ENCODE results near the gene PPTC7. TPM values are rescaled to one million over a fixed set of nuclear protein-coding genes. Genes with fewer than 3 reads are reported as not detected.

Gene PPTC7
- total RNA-seq, 4 donors from 2014 or later: 14.8 to 30.5 (median 19.2) TPM

DNA sequence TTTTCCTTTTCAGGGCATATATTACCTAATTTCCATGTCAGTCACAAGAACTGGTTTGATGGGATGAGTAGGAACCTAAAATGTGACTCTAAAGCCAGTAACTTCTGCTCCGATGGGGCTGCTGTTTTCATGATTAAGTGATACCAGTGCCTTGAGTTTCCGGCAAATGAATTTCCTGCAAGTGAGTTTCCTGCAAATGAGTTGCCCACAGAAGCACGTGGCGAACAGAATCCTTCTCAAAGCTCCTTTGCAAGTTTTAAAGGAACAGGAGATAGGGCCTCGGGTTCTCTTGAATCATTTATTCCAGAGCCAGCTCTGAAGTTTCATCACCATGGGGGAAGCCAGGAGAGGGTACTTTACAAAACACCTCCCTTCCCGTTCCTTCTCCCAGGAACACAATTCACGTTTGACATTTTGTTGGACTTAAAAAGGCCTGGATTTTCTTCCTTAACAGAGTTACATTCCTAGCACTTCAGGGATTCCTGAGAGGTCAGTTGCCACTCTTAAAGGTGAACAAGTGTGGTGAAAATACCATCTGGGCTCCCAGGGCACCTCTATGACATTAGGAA, 2.2 kb upstream of the PPTC7 start:
- 12 to 25% methylated on average over 7 of the region's 7 CpGs for WGBS, 2 donors
- H3K27me3 ChIP-seq: no peaks in the 10 kb centered on the region
- peak overlapping the region; percentile 66 to 95 (median 74) for H3K27ac ChIP-seq
- no peak for DNase-seq
- peaks cover 27 to 50% (median 35%) of the 10 kb centered on the region in 3 donors for H3K4me1 ChIP-seq
- intact Hi-C loops (cut with DNase I): no loop called here
- no peaks in the 10 kb centered on the region for H3K36me3 ChIP-seq
- TF ChIP-seq POLR2A (IDR thresholded peaks at IDR 0.05): no peak
- TF ChIP-seq, protein P1, sequence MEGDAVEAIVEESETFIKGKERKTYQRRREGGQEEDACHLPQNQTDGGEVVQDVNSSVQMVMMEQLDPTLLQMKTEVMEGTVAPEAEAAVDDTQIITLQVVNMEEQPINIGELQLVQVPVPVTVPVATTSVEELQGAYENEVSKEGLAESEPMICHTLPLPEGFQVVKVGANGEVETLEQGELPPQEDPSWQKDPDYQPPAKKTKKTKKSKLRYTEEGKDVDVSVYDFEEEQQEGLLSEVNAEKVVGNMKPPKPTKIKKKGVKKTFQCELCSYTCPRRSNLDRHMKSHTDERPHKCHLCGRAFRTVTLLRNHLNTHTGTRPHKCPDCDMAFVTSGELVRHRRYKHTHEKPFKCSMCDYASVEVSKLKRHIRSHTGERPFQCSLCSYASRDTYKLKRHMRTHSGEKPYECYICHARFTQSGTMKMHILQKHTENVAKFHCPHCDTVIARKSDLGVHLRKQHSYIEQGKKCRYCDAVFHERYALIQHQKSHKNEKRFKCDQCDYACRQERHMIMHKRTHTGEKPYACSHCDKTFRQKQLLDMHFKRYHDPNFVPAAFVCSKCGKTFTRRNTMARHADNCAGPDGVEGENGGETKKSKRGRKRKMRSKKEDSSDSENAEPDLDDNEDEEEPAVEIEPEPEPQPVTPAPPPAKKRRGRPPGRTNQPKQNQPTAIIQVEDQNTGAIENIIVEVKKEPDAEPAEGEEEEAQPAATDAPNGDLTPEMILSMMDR (IDR thresholded peaks at IDR 0.05): no peak
- H3K9me3 ChIP-seq: no peaks in the 10 kb centered on the region
- peak overlapping the region in 1 of 4 donors; percentile 6 for H3K4me3 ChIP-seq

DNA sequence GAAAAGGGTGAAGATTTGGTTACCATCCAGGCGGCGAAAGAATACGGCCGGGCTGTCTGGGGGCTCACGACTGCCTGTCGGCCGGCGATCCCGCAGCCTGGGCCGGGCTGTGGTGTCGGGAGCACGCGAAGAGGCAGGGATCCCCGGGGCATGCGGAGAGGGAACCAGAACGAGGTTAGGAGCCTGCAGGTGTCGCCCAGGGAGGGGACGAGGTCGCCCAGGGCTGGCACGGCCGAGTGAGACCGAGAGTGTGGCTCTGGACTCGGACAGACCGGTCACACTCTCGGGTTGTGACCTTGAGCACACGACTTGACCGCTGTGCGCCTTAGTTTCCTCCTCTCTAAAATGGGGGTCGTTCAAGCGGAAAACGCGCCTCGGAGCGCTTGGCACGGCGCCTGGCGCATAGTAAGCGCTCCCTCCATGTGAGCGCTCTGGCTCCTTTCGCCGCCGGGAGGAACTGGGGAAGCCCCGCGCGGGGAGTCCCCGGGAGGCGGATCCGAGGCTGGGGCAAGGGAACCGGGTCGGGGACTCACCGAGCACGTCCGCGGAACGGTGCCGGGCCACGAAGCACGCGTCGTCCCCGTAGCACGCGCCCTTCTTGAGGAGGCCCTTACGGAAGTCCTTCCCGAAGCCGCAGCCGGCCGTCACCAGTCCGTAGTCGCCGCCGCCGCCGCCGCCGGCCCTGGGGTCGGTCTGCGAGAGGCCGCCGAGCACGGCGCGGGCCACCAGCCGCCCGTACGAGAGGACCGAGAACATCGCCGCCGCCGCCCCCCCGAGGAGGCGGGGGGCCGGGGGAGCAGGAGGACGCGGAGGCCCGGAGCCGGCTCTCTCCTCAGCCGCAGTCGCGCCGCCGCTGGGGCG, 612 bp downstream of the PPTC7 start:
- WGBS, 2 donors: 0 to 1% methylated on average over 13 to 25 of the region's 104 CpGs
- no peaks in the 10 kb centered on the region for H3K27me3 ChIP-seq
- TF ChIP-seq, protein P1 (IDR thresholded peaks at IDR 0.05): no peak
- TF ChIP-seq POLR2A (IDR thresholded peaks at IDR 0.05): no peak
- DNase-seq: no peak
- intact Hi-C loops (cut with DNase I): no loop called here
- peak overlapping the region; percentile 65 to 99 (median 88) for H3K4me3 ChIP-seq
- H3K36me3 ChIP-seq: no peaks in the 10 kb centered on the region
- peak overlapping the region; percentile 94 to 99 (median 96) for H3K27ac ChIP-seq
- peaks cover 42 to 77% (median 59%) of the 10 kb centered on the region in 3 donors for H3K4me1 ChIP-seq
- H3K9me3 ChIP-seq: no peaks in the 10 kb centered on the region

DNA sequence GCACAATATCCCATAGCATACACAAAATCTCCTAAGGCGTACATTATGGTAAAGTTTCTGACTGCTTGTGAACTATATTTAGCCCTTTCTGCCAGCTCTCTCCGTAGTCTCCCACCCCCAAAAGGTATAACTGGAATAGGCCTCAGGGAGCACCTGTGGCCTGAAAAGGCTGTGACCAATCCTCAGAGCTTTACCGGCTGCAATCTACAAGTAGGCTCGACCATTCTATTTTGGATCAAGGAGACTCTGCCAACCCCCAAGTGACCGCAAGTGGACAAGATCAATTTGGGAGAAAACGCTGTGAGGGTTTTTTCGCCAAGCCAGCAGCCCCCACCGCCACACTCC, 1.2 kb downstream of the PPTC7 start:
- WGBS, 2 donors: 4 to 6% methylated on average over 2 to 5 of the region's 8 CpGs
- DNase-seq: no peak

DNA sequence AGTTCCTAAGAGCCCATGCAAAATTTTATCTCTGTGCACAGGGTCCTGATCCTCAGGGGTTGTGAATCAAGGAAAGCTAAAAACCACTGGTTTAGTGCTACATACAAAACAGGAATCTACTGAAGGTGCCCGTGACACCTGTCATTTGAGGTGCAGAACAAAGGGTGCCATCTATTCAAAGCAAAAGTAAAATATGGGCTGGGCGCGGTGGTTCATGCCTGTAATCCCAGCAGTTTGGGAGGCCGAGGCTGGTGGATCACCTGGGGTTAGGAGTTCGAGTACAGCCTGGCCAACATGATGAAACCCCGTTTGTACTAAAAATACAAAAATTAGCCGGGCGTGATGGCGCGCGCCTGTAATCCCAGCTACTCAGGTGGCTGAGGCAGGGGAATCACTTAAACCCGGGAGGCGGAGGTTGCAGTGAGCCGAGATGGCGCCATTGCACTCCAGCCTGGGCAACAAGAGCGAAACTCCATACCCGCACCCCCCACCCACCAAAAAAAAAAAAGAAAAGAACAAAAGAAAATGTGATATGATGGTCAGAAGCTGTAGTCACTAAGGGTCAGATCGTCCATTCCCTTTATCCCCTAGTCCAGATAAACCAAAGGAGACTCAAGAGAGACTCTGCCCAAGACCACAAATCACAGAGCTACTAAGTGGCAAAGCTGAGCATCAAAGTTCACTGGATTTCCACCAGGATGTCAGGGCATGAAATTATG, 3.4 kb downstream of the PPTC7 start:
- Histone ChIP-seq H3K27ac (peak overlapping the region; percentile 59 to 95 (median 88)), H3K27me3 (no peaks in the 10 kb centered on the region), H3K4me1 (peaks cover 36 to 88% (median 66%) of the 10 kb centered on the region in 3 donors), H3K9me3 (no peaks in the 10 kb centered on the region), H3K36me3 (no peaks in the 10 kb centered on the region), H3K4me3 (peak overlapping the region in 1 of 4 donors; percentile 99)
- DNase-seq: no peak
- TF ChIP-seq, protein P1 (IDR thresholded peaks at IDR 0.05): no peak
- no peak for TF ChIP-seq POLR2A (IDR thresholded peaks at IDR 0.05)
- 74 to 79% methylated on average over 17 to 18 of the region's 18 CpGs for WGBS, 2 donors
- intact Hi-C loops (cut with DNase I): no loop called here

More for the DNA sequence above, 1.2 kb downstream of the PPTC7 start:
- TF ChIP-seq POLR2A (IDR thresholded peaks at IDR 0.05): no peak
- TF ChIP-seq, protein P1 (IDR thresholded peaks at IDR 0.05): no peak
- Histone ChIP-seq H3K4me1 (peaks cover 42 to 83% (median 64%) of the 10 kb centered on the region in 3 donors), H3K36me3 (no peaks in the 10 kb centered on the region), H3K27ac (peak overlapping the region; percentile 94 to 99 (median 96)), H3K9me3 (no peaks in the 10 kb centered on the region), H3K27me3 (no peaks in the 10 kb centered on the region), H3K4me3 (peak overlapping the region; percentile 65 to 99 (median 88))
- intact Hi-C loops (cut with DNase I): no loop called here
